C4-2B (cell line): ENCODE data around the gene CENATAC.

Experiments used
- ZFX ChIP-seq: fragments of 450-650 bp; IDR thresholded peaks from 2 replicates; pipeline ENCODE4 v1.6.1; 2017
- TF ChIP-seq, protein P1 (sequence below): fragments of 450-650 bp; conservative IDR thresholded peaks from 2 replicates; pipeline ENCODE4 v1.5.1; 2017; ENCODE audit warnings: mild to moderate bottlenecking

DNA sequence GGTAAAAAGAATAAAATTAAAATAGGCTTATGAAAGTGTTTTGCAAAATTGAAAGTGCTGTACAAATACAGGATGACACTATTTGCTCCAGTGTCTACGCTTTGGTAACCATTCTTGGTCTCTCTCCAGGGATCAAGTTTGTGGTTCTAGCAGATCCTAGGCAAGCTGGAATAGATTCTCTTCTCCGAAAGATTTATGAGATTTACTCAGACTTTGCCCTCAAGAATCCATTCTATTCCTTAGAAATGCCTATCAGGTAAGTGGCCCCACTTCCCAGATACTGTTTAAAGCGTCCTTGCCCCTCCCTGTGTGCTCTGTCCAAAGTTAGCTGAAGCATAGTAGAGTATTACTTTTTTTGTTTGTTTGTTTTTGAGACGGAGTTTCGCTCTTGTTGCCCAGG, 23.7 kb downstream of the CENATAC start:
- TF ChIP-seq, protein P1, sequence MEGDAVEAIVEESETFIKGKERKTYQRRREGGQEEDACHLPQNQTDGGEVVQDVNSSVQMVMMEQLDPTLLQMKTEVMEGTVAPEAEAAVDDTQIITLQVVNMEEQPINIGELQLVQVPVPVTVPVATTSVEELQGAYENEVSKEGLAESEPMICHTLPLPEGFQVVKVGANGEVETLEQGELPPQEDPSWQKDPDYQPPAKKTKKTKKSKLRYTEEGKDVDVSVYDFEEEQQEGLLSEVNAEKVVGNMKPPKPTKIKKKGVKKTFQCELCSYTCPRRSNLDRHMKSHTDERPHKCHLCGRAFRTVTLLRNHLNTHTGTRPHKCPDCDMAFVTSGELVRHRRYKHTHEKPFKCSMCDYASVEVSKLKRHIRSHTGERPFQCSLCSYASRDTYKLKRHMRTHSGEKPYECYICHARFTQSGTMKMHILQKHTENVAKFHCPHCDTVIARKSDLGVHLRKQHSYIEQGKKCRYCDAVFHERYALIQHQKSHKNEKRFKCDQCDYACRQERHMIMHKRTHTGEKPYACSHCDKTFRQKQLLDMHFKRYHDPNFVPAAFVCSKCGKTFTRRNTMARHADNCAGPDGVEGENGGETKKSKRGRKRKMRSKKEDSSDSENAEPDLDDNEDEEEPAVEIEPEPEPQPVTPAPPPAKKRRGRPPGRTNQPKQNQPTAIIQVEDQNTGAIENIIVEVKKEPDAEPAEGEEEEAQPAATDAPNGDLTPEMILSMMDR, result no peak
- TF ChIP-seq ZFX, result no peak
